Body of pancreas (tissue), 4 donors: ENCODE results near the gene TM9SF4. TPM values are rescaled to one million over a fixed set of nuclear protein-coding genes. Genes with fewer than 3 reads are reported as not detected.

Source experiments
- ATAC-seq: fragments of 150-250 bp; one replicate; pipeline ENCODE4 v1.9.1; 2016
- DNase-seq, 4 donors: peaks; one replicate each; pipeline ENCODE4 v3.0.0-alpha.2; 2019
- H3K27ac ChIP-seq, 4 donors: fragments of 200-600 bp; sonication (generic); 1 replicate in 3 of 4; 2 replicates in 1 of 4; pipeline versions ENCODE4 v1.5.1 to v1.6.1; 2016 to 2019; ENCODE audit warnings: mild to moderate bottlenecking in 1 of 4, mixed read lengths in 1 of 4, moderate library complexity in 1 of 4
- H3K27me3 ChIP-seq, 2 donors: fragments of 200-600 bp; sonication (generic); one replicate each; pipeline ENCODE4 v1.6.0; 2016; ENCODE audit warnings: mild to moderate bottlenecking in 1 of 2
- H3K36me3 ChIP-seq, 2 donors: fragments of 200-600 bp; sonication (generic); replicated peaks in 1 of 2; 2 replicates each; pipeline ENCODE4 v1.5.1; 2016; ENCODE audit warnings: low read depth in 2 of 2; ENCODE audit not compliant: insufficient read depth in 1 of 2
- H3K4me1 ChIP-seq: fragments of 200-600 bp; sonication (generic); one replicate; pipeline ENCODE4 v1.6.0; 2016
- H3K4me3 ChIP-seq, 2 donors: fragments of 200-600 bp; sonication (generic); 1 replicate in 1 of 2; 2 replicates in 1 of 2; pipeline ENCODE4 v1.5.1; 2016 to 2019
- H3K9me3 ChIP-seq, 3 donors: fragments of 200-600 bp; sonication (generic); 1 replicate in 2 of 3; 2 replicates in 1 of 3; pipeline ENCODE4 v1.5.1; 2016
- POLR2A ChIP-seq, 3 donors: fragments of 450-650 bp; IDR thresholded peaks; one replicate each; pipeline ENCODE4 v1.6.1; 2016; ENCODE audit warnings: antibody characterized with exemption in 3 of 3, mild to moderate bottlenecking in 2 of 3
- WGBS, 2 donors: methylation state at CpG; one replicate each; pipeline ENCODE4 v1.1.5; 2017; 5-methylcytosine and 5-hydroxymethylcytosine counted together
- intact Hi-C: fragments of 100-400 bp; cut with DNase I; formaldehyde crosslinking; loops from one replicate; pipeline ENCODE4 v1.15.1; 2023
- total RNA-seq, 2 donors: library from RNA; depleted of rRNA; stranded (reverse); fragments of >200 nt; gene quantifications; one replicate each; pipeline ENCODE4 v1.1.0, GENCODE V29; 2016
- TF ChIP-seq, protein P1 (sequence below), 7 experiments: fragments of 450-650 bp in 4 of 7; fragments of 200-600 bp in 3 of 7; sonication (generic) in 3 of 7; IDR thresholded peaks; one replicate each; pipeline ENCODE4 v1.5.1; 2016 to 2019; ENCODE audit warnings: antibody characterized with exemption in 7 of 7

Gene TM9SF4
- total RNA-seq, 2 donors from 2014 or later = 16.9 to 27.0 TPM

DNA sequence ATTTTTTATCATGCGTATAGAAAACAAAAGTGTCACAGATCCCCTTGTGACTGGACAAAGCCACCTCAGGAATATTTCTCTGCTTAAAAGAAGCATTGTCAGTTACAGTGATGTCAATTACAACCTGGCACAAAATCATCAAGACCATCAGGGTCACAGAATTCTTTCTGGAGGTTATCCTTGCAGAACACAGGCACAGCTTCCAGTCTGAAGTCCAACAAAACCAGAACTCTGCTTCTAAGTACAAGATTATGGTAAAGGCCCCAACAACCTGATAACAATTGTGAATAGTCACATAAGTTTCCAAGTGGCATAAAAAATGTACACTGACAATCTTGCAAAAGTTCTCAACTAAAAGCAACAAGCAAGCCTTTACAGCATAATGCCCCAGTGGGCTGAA lies 77.0 kb downstream of the TM9SF4 start:
- intact Hi-C loops = no loop called here
- no peak for ATAC-seq
- Histone ChIP-seq H3K4me1 (peaks cover 18% of the 10 kb centered on the region), H3K36me3 (no peaks in the 10 kb centered on the region), H3K27me3 (no peaks in the 10 kb centered on the region), H3K27ac (no peak overlapping the region), H3K9me3 (no peaks in the 10 kb centered on the region), H3K4me3 (no peak overlapping the region)
- 90 to 94% methylated on average over 1 of the region's 1 CpG for WGBS, 2 donors
- no peak for DNase-seq
- TF ChIP-seq, protein P1, sequence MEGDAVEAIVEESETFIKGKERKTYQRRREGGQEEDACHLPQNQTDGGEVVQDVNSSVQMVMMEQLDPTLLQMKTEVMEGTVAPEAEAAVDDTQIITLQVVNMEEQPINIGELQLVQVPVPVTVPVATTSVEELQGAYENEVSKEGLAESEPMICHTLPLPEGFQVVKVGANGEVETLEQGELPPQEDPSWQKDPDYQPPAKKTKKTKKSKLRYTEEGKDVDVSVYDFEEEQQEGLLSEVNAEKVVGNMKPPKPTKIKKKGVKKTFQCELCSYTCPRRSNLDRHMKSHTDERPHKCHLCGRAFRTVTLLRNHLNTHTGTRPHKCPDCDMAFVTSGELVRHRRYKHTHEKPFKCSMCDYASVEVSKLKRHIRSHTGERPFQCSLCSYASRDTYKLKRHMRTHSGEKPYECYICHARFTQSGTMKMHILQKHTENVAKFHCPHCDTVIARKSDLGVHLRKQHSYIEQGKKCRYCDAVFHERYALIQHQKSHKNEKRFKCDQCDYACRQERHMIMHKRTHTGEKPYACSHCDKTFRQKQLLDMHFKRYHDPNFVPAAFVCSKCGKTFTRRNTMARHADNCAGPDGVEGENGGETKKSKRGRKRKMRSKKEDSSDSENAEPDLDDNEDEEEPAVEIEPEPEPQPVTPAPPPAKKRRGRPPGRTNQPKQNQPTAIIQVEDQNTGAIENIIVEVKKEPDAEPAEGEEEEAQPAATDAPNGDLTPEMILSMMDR (IDR thresholded peaks at IDR 0.05) = no peak
- no peak for TF ChIP-seq POLR2A (IDR thresholded peaks at IDR 0.05)

DNA sequence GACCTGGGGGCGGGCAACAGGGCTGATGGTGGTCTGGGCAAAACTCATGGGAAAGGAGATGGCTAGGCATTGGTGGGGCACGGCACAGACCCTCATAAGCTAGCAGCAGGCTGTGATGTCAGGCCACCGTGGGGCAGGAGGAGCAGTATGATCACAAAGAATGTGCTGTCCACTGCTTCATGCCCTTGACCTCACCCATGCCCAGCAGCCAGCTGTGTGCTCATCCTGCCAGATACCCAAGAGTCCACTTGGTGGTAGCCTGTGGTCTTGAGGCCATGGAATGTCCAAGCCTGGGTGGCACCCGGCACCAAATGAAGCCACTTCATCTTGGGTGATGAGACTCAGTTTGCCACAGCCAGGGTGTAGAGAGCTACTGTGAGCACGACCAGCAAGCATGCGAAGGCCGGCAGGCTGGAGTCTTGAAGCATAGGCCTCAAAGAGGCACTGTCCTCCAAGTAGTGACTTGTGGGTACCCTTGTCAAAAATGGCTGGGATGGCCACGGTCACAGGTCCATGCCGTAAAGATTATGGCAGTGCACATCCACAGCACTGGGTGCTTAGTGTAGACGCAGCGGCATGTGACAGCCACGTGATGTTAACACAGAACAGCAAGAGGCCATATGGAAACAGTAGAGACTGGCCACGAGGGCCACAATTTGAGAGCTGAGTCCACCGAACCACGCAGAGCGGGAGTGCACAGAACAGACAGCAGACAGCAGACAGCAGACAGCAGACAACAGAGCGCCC lies 79.0 kb downstream of the TM9SF4 start:
- no peaks in the 10 kb centered on the region for H3K36me3 ChIP-seq
- 93 to 94% methylated on average over 9 to 17 of the region's 17 CpGs for WGBS, 2 donors
- no peak overlapping the region for H3K4me3 ChIP-seq
- no peak for DNase-seq
- no peak for ATAC-seq
- no peaks in the 10 kb centered on the region for H3K27me3 ChIP-seq
- H3K4me1 ChIP-seq = peaks cover 34% of the 10 kb centered on the region
- no peak overlapping the region for H3K27ac ChIP-seq
- intact Hi-C loops = no loop called here
- TF ChIP-seq, protein P1 (IDR thresholded peaks at IDR 0.05) = no peak
- TF ChIP-seq POLR2A (IDR thresholded peaks at IDR 0.05) = no peak
- no peaks in the 10 kb centered on the region for H3K9me3 ChIP-seq

DNA sequence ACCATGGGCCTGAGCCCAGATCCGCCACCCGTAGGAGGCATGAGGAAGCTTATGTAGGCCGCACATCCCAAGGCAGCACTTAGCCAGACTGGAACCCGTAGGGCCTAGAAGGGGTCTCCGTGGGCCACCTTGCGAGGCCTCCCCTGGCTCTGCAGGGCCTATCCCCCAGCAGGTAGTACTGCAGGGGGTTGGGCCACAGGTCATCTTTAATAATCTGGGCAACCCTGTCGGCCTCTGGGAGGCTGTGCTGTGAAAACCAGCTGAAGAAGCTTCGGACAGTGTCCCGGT lies 79.6 kb downstream of the TM9SF4 start:
- no peak overlapping the region for H3K27ac ChIP-seq
- TF ChIP-seq POLR2A (IDR thresholded peaks at IDR 0.05) = no peak
- TF ChIP-seq, protein P1 (IDR thresholded peaks at IDR 0.05) = no peak
- ATAC-seq = no peak
- no peaks in the 10 kb centered on the region for H3K36me3 ChIP-seq
- intact Hi-C loops = no loop called here
- WGBS, 2 donors = 89 to 100% methylated on average over 2 to 9 of the region's 9 CpGs
- no peaks in the 10 kb centered on the region for H3K9me3 ChIP-seq
- H3K4me3 ChIP-seq = no peak overlapping the region
- H3K4me1 ChIP-seq = peaks cover 39% of the 10 kb centered on the region
- no peak for DNase-seq
- H3K27me3 ChIP-seq = no peaks in the 10 kb centered on the region

GRCh38 chr20:32189691-32190615 lies 80.4 kb downstream of the TM9SF4 start:
- peak in 1 of 3 donors; percentile 9 for TF ChIP-seq POLR2A (IDR thresholded peaks at IDR 0.05)
- TF ChIP-seq, protein P1 (IDR thresholded peaks at IDR 0.05) = no peak
- Histone ChIP-seq H3K4me1 (peaks cover 39% of the 10 kb centered on the region), H3K27ac (peak overlapping the region; percentile 28 to 68 (median 56)), H3K27me3 (no peaks in the 10 kb centered on the region), H3K36me3 (no peaks in the 10 kb centered on the region), H3K9me3 (no peaks in the 10 kb centered on the region), H3K4me3 (peak overlapping the region in 1 of 2 donors; percentile 11)
- peak; percentile 50 for ATAC-seq
- peak in 3 of 4 donors; percentile 35 to 59 (median 55) for DNase-seq
- intact Hi-C loops = no loop called here
- 12 to 26% methylated on average over 22 to 54 of the region's 88 CpGs for WGBS, 2 donors
